Measurements from ENCODE around the gene WWP2.
"Not testable (repeated sequence)": the region's sequence is repeated elsewhere in the genome, so short reads cannot be mapped to it uniquely, and the experiment has no call there.

WWP2 gene

DNA sequence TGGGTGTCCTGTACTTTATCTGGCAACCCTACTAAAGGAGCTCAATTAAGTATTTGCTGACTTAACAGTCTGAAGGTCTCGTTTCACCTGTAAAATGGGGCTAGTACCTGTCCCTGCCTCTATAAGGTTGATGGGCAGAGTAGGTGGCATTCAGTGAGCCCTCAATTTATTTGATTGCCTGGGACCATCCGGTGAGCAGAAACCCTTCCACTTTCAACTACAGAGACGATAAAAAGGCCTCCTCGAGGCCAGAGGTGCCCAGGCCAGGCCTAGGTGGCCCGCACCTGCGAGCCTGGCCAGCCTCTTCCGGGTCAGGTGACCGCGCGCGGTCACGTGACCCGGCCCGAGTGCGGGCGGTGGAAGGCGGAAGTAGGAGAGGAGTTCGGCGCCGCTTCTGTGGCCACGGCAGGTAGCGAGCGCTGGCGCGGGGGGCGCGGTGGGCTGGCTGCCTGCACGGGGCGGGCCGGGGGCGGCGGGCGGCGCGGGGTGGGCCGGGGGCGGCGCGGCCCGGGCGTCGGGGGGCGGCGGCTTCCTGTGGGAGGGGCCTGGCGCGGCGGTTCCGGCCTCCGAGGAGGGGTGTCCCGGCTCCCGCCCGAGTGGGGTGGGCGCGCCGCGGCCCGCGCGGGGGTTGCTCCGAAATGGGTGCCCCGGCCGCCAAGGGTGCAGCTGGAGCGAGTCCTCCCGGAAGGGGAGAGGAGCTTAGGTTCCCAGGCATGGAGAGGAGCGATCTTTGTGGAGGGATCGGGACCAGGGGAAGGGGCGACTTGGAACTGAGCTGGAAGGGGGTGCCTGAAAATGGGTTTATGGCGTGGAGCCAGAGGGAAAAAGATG, at the start of gene WWP2:
WWP2 (plus strand) TSS at position 350 of the 831 bp plus-strand sequence. CDS start 24,679 bp downstream, outside the sequence.
- in situ Hi-C loops (cut with HindIII; ENCODE audit: low sequenced_read_pairs): loop anchor here (5.0 kb wide), 1 partner anchor 95 kb away; no protein-coding TSS in a partner anchor

GRCh38 chr16:69712914-69713581, 49.1 kb upstream of the WWP2 start:
- in situ Hi-C loops (cut with HindIII; ENCODE audit: low sequenced_read_pairs): no loop called here

- in situ Hi-C loops (cut with HindIII; ENCODE audit: low sequenced_read_pairs): no loop called here
Observed at GRCh38 chr16:69717066-69717465, 45.1 kb upstream of the WWP2 start.

GRCh38 chr16:69718111-69718764, 43.9 kb upstream of the WWP2 start:
- in situ Hi-C loops (cut with HindIII; ENCODE audit: low sequenced_read_pairs): no loop called here

DNA sequence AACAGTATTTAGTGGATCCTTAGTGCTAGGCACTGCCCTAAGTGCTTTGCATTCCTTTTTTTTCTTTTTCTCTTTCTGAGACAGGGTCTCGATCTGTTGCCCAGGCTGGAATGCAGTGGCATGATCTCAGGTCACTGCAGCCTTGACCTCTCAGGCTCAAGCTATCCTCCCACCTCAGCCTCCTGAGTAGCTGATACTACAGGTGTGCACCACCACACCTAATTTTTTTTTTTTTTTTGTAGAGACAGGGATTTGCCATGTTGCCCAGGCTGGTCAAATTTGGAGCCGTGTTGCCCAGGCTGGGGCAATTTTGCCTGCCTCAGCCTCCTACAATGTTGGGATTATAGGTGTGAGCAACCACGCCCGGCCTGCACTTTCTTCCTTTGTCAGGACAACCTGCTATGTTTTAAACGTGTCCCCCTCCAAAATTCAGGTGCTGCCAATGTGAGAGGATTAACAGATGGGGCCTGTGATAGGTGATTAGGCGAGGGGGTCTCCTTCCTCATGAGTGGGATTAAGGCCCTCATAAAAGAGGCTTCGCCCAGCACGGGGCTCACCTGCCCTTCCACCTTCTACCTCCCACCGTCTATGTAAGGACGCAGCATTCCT, 41.2 kb upstream of the WWP2 start:
- in situ Hi-C loops (cut with HindIII; ENCODE audit: low sequenced_read_pairs): no loop called here

- in situ Hi-C loops (cut with HindIII; ENCODE audit: low sequenced_read_pairs): no loop called here
Observed at GRCh38 chr16:69721441-69721957, 40.6 kb upstream of the WWP2 start.

GRCh38 chr16:69724414-69724873, 37.7 kb upstream of the WWP2 start:
- in situ Hi-C loops (cut with HindIII; ENCODE audit: low sequenced_read_pairs): no loop called here

GRCh38 chr16:69724981-69725479, 37.1 kb upstream of the WWP2 start:
- in situ Hi-C loops (cut with HindIII; ENCODE audit: low sequenced_read_pairs): no loop called here

GRCh38 chr16:69725480-69726312, 36.4 kb upstream of the WWP2 start:
- in situ Hi-C loops (cut with HindIII; ENCODE audit: low sequenced_read_pairs): no loop called here

GRCh38 chr16:69726313-69727060, 35.6 kb upstream of the WWP2 start, which contains the start of gene NQO1:
Gene NQO1 (minus strand): TSS chr16:69726560. CDS start chr16:69726439, 121 bp downstream.
- in situ Hi-C loops (cut with HindIII; ENCODE audit: low sequenced_read_pairs): no loop called here

DNA sequence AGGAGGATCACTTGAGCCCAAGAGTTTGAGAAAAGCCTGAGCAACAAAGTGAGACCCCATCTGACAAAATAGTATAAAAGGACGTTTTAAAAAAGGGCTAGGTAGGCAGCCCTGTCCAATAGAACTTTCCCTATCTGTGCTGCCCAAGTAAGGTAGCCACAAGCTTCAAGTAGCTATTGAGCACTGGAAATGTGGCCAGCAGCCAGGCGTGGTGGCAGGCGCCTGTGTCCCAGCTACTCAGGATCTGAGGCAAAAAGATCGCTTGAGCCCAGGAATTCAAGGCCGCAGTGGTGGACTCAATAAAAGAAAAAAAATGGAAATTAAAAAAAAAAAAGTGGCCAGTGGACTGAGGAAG, 34.2 kb upstream of the WWP2 start:
- in situ Hi-C loops (cut with HindIII; ENCODE audit: low sequenced_read_pairs): no loop called here

DNA sequence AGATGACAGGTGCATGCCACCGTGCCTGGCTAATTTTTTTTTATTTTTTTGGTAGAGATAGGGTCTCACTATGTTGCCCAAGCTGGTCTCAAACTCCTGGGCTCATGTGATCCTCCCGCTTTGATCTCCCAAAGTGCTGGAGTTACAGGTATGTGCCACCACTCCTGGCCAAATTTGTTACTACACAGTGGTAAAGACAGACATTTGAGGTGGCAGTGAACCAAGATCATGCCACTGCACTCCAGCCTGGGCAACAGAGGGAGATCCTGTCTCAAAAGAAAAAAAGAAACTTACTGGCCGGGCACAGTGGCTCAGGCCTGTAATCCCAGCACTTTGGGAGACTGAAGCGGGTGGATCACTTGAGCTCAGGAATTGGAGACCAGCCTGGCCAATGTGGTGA, 33.1 kb upstream of the WWP2 start:
- in situ Hi-C loops (cut with HindIII; ENCODE audit: low sequenced_read_pairs): not testable (repeated sequence)

DNA sequence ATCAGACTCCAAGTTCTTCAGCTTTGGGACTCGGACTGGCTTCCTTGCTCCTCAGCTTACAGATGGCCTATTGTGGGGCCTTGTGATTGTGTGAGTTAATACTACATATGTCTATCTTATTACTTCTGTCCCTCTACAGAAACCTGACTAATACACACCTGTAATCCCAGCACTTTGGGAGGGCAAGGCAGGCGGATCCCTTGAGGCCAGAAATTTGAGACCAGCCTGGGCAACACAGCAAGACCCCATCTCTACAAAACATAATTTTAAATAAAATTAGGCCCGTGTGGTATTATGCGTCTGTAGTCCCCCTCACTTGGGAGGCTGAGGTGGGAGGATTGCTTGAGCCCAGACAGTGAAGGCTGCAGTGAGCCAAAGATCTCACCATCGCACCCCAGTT, 30.9 kb upstream of the WWP2 start:
- in situ Hi-C loops (cut with HindIII; ENCODE audit: low sequenced_read_pairs): not testable (repeated sequence)

- in situ Hi-C loops (cut with HindIII; ENCODE audit: low sequenced_read_pairs): no loop called here
Observed at GRCh38 chr16:69732101-69732500, 30.0 kb upstream of the WWP2 start.

- in situ Hi-C loops (cut with HindIII; ENCODE audit: low sequenced_read_pairs): no loop called here
Observed at GRCh38 chr16:69741519-69741918, 20.6 kb upstream of the WWP2 start.

GRCh38 chr16:69741951-69742904, 19.9 kb upstream of the WWP2 start:
- in situ Hi-C loops (cut with HindIII; ENCODE audit: low sequenced_read_pairs): no loop called here

- in situ Hi-C loops (cut with HindIII; ENCODE audit: low sequenced_read_pairs): no loop called here
Observed at GRCh38 chr16:69744363-69745231, 17.5 kb upstream of the WWP2 start.

All from endothelial cell of hepatic sinusoid (primary cell).